ENCODE measurements around the gene CTCFL.

The CTCFL gene

GRCh38 chr20:57503035-57503658 lies 21.8 kb downstream of the CTCFL start:
- H3K9me3 ChIP-seq (ENCODE audit: insufficient read depth, low read depth, low read length), result 0 out of 2 replicates have a peak, but pooled peaks cover 3% of the 10 kb centered on the region
- peaks cover 12% of the 10 kb centered on the region for H3K4me1 ChIP-seq (ENCODE audit: insufficient read depth, low read length)
- H3K4me3 ChIP-seq (ENCODE audit: low read length), result no peak overlapping the region
- H3K27ac ChIP-seq (ENCODE audit: low read depth, low read length), result no peak overlapping the region
- no peak overlapping the region for H3K9ac ChIP-seq (ENCODE audit: low read depth, low read length)
- no peaks in the 10 kb centered on the region for H3K36me3 ChIP-seq (ENCODE audit: insufficient read depth, low read length)
- WGBS, result 89% methylated on average over 20 of the region's 20 CpGs
- H3K27me3 ChIP-seq (ENCODE audit: insufficient read depth, low read length), result no peaks in the 10 kb centered on the region

GRCh38 chr20:57502336-57502700 lies 22.6 kb downstream of the CTCFL start:
- Histone ChIP-seq H3K27me3 (ENCODE audit: insufficient read depth, low read length) (0 out of 2 replicates have a peak, but pooled peaks cover 7% of the 10 kb centered on the region), H3K9me3 (ENCODE audit: insufficient read depth, low read depth, low read length) (0 out of 2 replicates have a peak, but pooled peaks cover under 1% of the 10 kb centered on the region), H3K36me3 (ENCODE audit: insufficient read depth, low read length) (no peaks in the 10 kb centered on the region), H3K9ac (ENCODE audit: low read depth, low read length) (no peak overlapping the region), H3K27ac (ENCODE audit: low read depth, low read length) (no peak overlapping the region), H3K4me3 (ENCODE audit: low read length) (no peak overlapping the region), H3K4me1 (ENCODE audit: insufficient read depth, low read length) (peaks cover 13% of the 10 kb centered on the region)
- WGBS, result 93% methylated on average over 6 of the region's 6 CpGs

GRCh38 chr20:57501461-57502335 lies 23.2 kb downstream of the CTCFL start:
- no peak overlapping the region for H3K4me3 ChIP-seq (ENCODE audit: low read length)

GRCh38 chr20:57500962-57501361 lies 24.0 kb downstream of the CTCFL start:
- H3K27ac ChIP-seq (ENCODE audit: low read depth, low read length), result no peak overlapping the region
- no peaks in the 10 kb centered on the region for H3K36me3 ChIP-seq (ENCODE audit: insufficient read depth, low read length)
- no peak overlapping the region for H3K9ac ChIP-seq (ENCODE audit: low read depth, low read length)
- 0 out of 2 replicates have a peak, but pooled peaks cover 8% of the 10 kb centered on the region for H3K27me3 ChIP-seq (ENCODE audit: insufficient read depth, low read length)
- WGBS, result 81% methylated on average over 17 of the region's 17 CpGs
- no peaks in the 10 kb centered on the region for H3K9me3 ChIP-seq (ENCODE audit: insufficient read depth, low read depth, low read length)
- no peak overlapping the region for H3K4me3 ChIP-seq (ENCODE audit: low read length)
- peaks cover 13% of the 10 kb centered on the region for H3K4me1 ChIP-seq (ENCODE audit: insufficient read depth, low read length)

More at GRCh38 chr20:57501461-57502335, 23.2 kb downstream of the CTCFL start:
- H3K4me1 ChIP-seq (ENCODE audit: insufficient read depth, low read length), result peaks cover 13% of the 10 kb centered on the region
- 75% methylated on average over 16 of the region's 17 CpGs for WGBS
- H3K9me3 ChIP-seq (ENCODE audit: insufficient read depth, low read depth, low read length), result no peaks in the 10 kb centered on the region
- no peaks in the 10 kb centered on the region for H3K36me3 ChIP-seq (ENCODE audit: insufficient read depth, low read length)
- 0 out of 2 replicates have a peak, but pooled peaks cover 8% of the 10 kb centered on the region for H3K27me3 ChIP-seq (ENCODE audit: insufficient read depth, low read length)
- H3K9ac ChIP-seq (ENCODE audit: low read depth, low read length), result no peak overlapping the region
- no peak overlapping the region for H3K27ac ChIP-seq (ENCODE audit: low read depth, low read length)

GRCh38 chr20:57500235-57500634 lies 24.7 kb downstream of the CTCFL start:
- Histone ChIP-seq H3K9ac (ENCODE audit: low read depth, low read length) (no peak overlapping the region), H3K9me3 (ENCODE audit: insufficient read depth, low read depth, low read length) (no peaks in the 10 kb centered on the region), H3K27ac (ENCODE audit: low read depth, low read length) (no peak overlapping the region), H3K4me3 (ENCODE audit: low read length) (no peak overlapping the region), H3K36me3 (ENCODE audit: insufficient read depth, low read length) (no peaks in the 10 kb centered on the region), H3K4me1 (ENCODE audit: insufficient read depth, low read length) (peaks cover 13% of the 10 kb centered on the region), H3K27me3 (ENCODE audit: insufficient read depth, low read length) (0 out of 2 replicates have a peak, but pooled peaks cover 8% of the 10 kb centered on the region)
- 85% methylated on average over 7 of the region's 7 CpGs for WGBS

GRCh38 chr20:57499676-57500075 lies 25.3 kb downstream of the CTCFL start:
- H3K36me3 ChIP-seq (ENCODE audit: insufficient read depth, low read length), result no peaks in the 10 kb centered on the region
- no peak overlapping the region for H3K27ac ChIP-seq (ENCODE audit: low read depth, low read length)
- H3K4me1 ChIP-seq (ENCODE audit: insufficient read depth, low read length), result peaks cover 16% of the 10 kb centered on the region
- H3K27me3 ChIP-seq (ENCODE audit: insufficient read depth, low read length), result 0 out of 2 replicates have a peak, but pooled peaks cover 8% of the 10 kb centered on the region
- 55% methylated on average over 14 of the region's 14 CpGs for WGBS
- no peaks in the 10 kb centered on the region for H3K9me3 ChIP-seq (ENCODE audit: insufficient read depth, low read depth, low read length)
- no peak overlapping the region for H3K4me3 ChIP-seq (ENCODE audit: low read length)
- no peak overlapping the region for H3K9ac ChIP-seq (ENCODE audit: low read depth, low read length)

GRCh38 chr20:57498425-57499400 lies 26.2 kb downstream of the CTCFL start:
- WGBS, result 43% methylated on average over 20 of the region's 20 CpGs
- Histone ChIP-seq H3K9ac (ENCODE audit: low read depth, low read length) (no peak overlapping the region), H3K4me3 (ENCODE audit: low read length) (no peak overlapping the region), H3K27ac (ENCODE audit: low read depth, low read length) (no peak overlapping the region), H3K27me3 (ENCODE audit: insufficient read depth, low read length) (0 out of 2 replicates have a peak, but pooled peaks cover 8% of the 10 kb centered on the region), H3K9me3 (ENCODE audit: insufficient read depth, low read depth, low read length) (no peaks in the 10 kb centered on the region), H3K36me3 (ENCODE audit: insufficient read depth, low read length) (no peaks in the 10 kb centered on the region), H3K4me1 (ENCODE audit: insufficient read depth, low read length) (peaks cover 18% of the 10 kb centered on the region)

GRCh38 chr20:57496592-57496991 lies 28.3 kb downstream of the CTCFL start:
- no peaks in the 10 kb centered on the region for H3K36me3 ChIP-seq (ENCODE audit: insufficient read depth, low read length)
- no peak overlapping the region for H3K27ac ChIP-seq (ENCODE audit: low read depth, low read length)
- 0 out of 2 replicates have a peak, but pooled peaks cover 8% of the 10 kb centered on the region for H3K27me3 ChIP-seq (ENCODE audit: insufficient read depth, low read length)
- H3K9ac ChIP-seq (ENCODE audit: low read depth, low read length), result no peak overlapping the region
- H3K4me3 ChIP-seq (ENCODE audit: low read length), result no peak overlapping the region
- H3K9me3 ChIP-seq (ENCODE audit: insufficient read depth, low read depth, low read length), result no peaks in the 10 kb centered on the region
- peaks cover 26% of the 10 kb centered on the region for H3K4me1 ChIP-seq (ENCODE audit: insufficient read depth, low read length)
- WGBS, result 100% methylated on average over 4 of the region's 4 CpGs

GRCh38 chr20:57495978-57496377 lies 29.0 kb downstream of the CTCFL start:
- peaks cover 26% of the 10 kb centered on the region for H3K4me1 ChIP-seq (ENCODE audit: insufficient read depth, low read length)
- no peak overlapping the region for H3K27ac ChIP-seq (ENCODE audit: low read depth, low read length)
- H3K9ac ChIP-seq (ENCODE audit: low read depth, low read length), result no peak overlapping the region
- H3K27me3 ChIP-seq (ENCODE audit: insufficient read depth, low read length), result 0 out of 2 replicates have a peak, but pooled peaks cover 8% of the 10 kb centered on the region
- H3K36me3 ChIP-seq (ENCODE audit: insufficient read depth, low read length), result no peaks in the 10 kb centered on the region
- 82% methylated on average over 11 of the region's 11 CpGs for WGBS
- no peak overlapping the region for H3K4me3 ChIP-seq (ENCODE audit: low read length)
- no peaks in the 10 kb centered on the region for H3K9me3 ChIP-seq (ENCODE audit: insufficient read depth, low read depth, low read length)

- Histone ChIP-seq H3K36me3 (ENCODE audit: insufficient read depth, low read length) (no peaks in the 10 kb centered on the region), H3K4me3 (ENCODE audit: low read length) (no peak overlapping the region), H3K4me1 (ENCODE audit: insufficient read depth, low read length) (peaks cover 14% of the 10 kb centered on the region; the same call in 1 of the 2 replicates), H3K27me3 (ENCODE audit: insufficient read depth, low read length) (0 out of 2 replicates have a peak, but pooled peaks cover 8% of the 10 kb centered on the region), H3K9ac (ENCODE audit: low read depth, low read length) (no peak overlapping the region), H3K27ac (ENCODE audit: low read depth, low read length) (no peak overlapping the region), H3K9me3 (ENCODE audit: insufficient read depth, low read depth, low read length) (no peaks in the 10 kb centered on the region)
- WGBS, result 83% methylated on average over 10 of the region's 10 CpGs
These were observed 31.8 kb downstream of the CTCFL start for GRCh38 chr20:57493091-57493615.
